Thyroid gland (tissue), 4 donors: Measurements from ENCODE around the gene OBSCN. TPM values are rescaled to one million over a fixed set of nuclear protein-coding genes. Genes with fewer than 3 reads are reported as not detected.

Source experiments
- DNase-seq, 2 donors: peaks; one replicate each; pipeline ENCODE4 v3.0.0-alpha.2; 2019
- H3K27ac ChIP-seq, 3 donors: fragments of 200-600 bp; sonication (generic); 1 replicate in 2 of 3; 2 replicates in 1 of 3; pipeline ENCODE4 v1.5.1; 2016 to 2019; ENCODE audit warnings: mild to moderate bottlenecking in 1 of 3, moderate library complexity in 1 of 3
- H3K27me3 ChIP-seq: fragments of 200-600 bp; sonication (generic); one replicate; pipeline ENCODE4 v1.5.1; 2019
- H3K36me3 ChIP-seq, 2 donors: fragments of 200-600 bp; sonication (generic); one replicate each; pipeline ENCODE4 v1.5.1; 2016 to 2019
- H3K4me1 ChIP-seq, 2 donors: fragments of 200-600 bp; sonication (generic); one replicate each; pipeline ENCODE4 v1.5.1; 2017 to 2019
- H3K4me3 ChIP-seq, 3 donors: fragments of 200-600 bp; sonication (generic); replicated peaks in 1 of 3; 1 replicate in 2 of 3; 2 replicates in 1 of 3; pipeline ENCODE4 v1.5.1; 2016; ENCODE audit warnings: mild to moderate bottlenecking in 1 of 3
- H3K9me3 ChIP-seq: fragments of 200-600 bp; sonication (generic); one replicate; pipeline ENCODE4 v1.5.1; 2017
- POLR2A ChIP-seq, 2 donors: fragments of 450-650 bp; IDR thresholded peaks; one replicate each; pipeline ENCODE4 v1.6.1; 2017; ENCODE audit warnings: antibody characterized with exemption in 2 of 2, mild to moderate bottlenecking in 2 of 2, moderate library complexity in 1 of 2
- WGBS, 2 donors: methylation state at CpG; one replicate each; pipeline ENCODE4 v1.1.5; 2017; 5-methylcytosine and 5-hydroxymethylcytosine counted together
- intact Hi-C: fragments of 100-400 bp; cut with DNase I; formaldehyde crosslinking; loops from one replicate; pipeline ENCODE4 v1.15.1; 2023
- total RNA-seq, 4 donors: library from RNA; depleted of rRNA; stranded (reverse); fragments of >200 nt; gene quantifications; one replicate each; pipeline ENCODE4 v1.2.3, GENCODE V29; 2016
- TF ChIP-seq, protein P1 (sequence below), 6 experiments: fragments of 200-600 bp in 3 of 6; fragments of 450-650 bp in 3 of 6; sonication (generic) in 3 of 6; IDR thresholded peaks; one replicate each; pipeline ENCODE4 v1.5.1; 2016 to 2019; ENCODE audit warnings: antibody characterized with exemption in 6 of 6, mild to moderate bottlenecking in 2 of 6, inconsistent platforms in 1 of 6, moderate library complexity in 1 of 6

The OBSCN gene
- total RNA-seq, 4 donors from 2014 or later = 24.0 to 35.1 (median 31.5) TPM

DNA sequence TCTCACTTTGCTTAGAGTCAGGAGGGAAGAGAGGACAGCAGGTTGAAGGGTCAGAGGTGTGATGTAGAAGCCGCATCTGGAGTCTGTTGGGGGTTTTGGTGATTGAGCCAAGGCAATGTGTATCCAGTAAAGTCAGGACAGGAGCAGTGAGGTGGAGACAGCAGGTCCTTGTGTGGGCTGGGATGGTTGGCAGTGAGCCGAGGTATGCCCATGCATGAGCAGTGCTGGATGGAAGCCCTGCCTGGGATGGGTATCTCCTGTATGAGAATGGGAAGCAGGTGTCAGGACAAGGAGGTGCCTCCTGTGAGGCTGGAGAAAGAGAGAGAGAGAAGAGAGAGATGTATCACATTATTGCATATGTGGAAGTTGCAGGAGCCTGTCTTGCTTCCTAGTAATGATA is 90.0 kb downstream of the OBSCN start:
- H3K9me3 ChIP-seq = no peaks in the 10 kb centered on the region
- H3K27me3 ChIP-seq = no peaks in the 10 kb centered on the region
- H3K27ac ChIP-seq = no peak overlapping the region
- no peaks in the 10 kb centered on the region for H3K4me1 ChIP-seq
- 84 to 97% methylated on average over 2 of the region's 2 CpGs for WGBS, 2 donors
- no peaks in the 10 kb centered on the region for H3K36me3 ChIP-seq
- intact Hi-C loops = no loop called here
- no peak overlapping the region for H3K4me3 ChIP-seq
- TF ChIP-seq POLR2A (IDR thresholded peaks at IDR 0.05) = no peak
- TF ChIP-seq, protein P1, sequence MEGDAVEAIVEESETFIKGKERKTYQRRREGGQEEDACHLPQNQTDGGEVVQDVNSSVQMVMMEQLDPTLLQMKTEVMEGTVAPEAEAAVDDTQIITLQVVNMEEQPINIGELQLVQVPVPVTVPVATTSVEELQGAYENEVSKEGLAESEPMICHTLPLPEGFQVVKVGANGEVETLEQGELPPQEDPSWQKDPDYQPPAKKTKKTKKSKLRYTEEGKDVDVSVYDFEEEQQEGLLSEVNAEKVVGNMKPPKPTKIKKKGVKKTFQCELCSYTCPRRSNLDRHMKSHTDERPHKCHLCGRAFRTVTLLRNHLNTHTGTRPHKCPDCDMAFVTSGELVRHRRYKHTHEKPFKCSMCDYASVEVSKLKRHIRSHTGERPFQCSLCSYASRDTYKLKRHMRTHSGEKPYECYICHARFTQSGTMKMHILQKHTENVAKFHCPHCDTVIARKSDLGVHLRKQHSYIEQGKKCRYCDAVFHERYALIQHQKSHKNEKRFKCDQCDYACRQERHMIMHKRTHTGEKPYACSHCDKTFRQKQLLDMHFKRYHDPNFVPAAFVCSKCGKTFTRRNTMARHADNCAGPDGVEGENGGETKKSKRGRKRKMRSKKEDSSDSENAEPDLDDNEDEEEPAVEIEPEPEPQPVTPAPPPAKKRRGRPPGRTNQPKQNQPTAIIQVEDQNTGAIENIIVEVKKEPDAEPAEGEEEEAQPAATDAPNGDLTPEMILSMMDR (IDR thresholded peaks at IDR 0.05) = no peak
- peak in 1 of 2 donors; percentile 32 for DNase-seq

GRCh38 chr1:228298471-228298870 is 90.6 kb downstream of the OBSCN start:
- intact Hi-C loops = no loop called here
- no peak for TF ChIP-seq POLR2A (IDR thresholded peaks at IDR 0.05)
- TF ChIP-seq, protein P1 (IDR thresholded peaks at IDR 0.05) = no peak
- 86 to 92% methylated on average over 6 of the region's 6 CpGs for WGBS, 2 donors
- no peak overlapping the region for H3K4me3 ChIP-seq
- no peaks in the 10 kb centered on the region for H3K4me1 ChIP-seq
- H3K27ac ChIP-seq = no peak overlapping the region
- no peak for DNase-seq
- no peaks in the 10 kb centered on the region for H3K9me3 ChIP-seq
- no peaks in the 10 kb centered on the region for H3K36me3 ChIP-seq
- no peaks in the 10 kb centered on the region for H3K27me3 ChIP-seq

DNA sequence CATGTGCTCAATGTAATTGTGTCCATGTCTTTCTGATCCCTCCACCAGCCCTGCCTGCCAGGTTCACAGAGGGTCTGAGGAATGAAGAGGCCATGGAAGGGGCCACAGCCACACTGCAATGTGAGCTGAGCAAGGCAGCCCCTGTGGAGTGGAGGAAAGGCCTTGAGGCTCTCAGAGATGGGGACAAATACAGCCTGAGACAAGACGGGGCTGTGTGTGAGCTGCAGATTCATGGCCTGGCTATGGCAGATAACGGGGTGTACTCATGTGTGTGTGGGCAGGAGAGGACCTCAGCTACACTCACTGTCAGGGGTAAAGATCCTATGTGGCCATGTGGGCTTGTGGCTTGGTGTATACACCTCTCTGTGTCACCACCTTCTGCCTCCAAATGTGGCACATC is 91.4 kb downstream of the OBSCN start:
- H3K9me3 ChIP-seq = no peaks in the 10 kb centered on the region
- 91 to 100% methylated on average over 2 of the region's 2 CpGs for WGBS, 2 donors
- no peak for DNase-seq
- H3K36me3 ChIP-seq = no peaks in the 10 kb centered on the region
- no peak overlapping the region for H3K27ac ChIP-seq
- H3K4me1 ChIP-seq = no peaks in the 10 kb centered on the region
- H3K27me3 ChIP-seq = no peaks in the 10 kb centered on the region
- intact Hi-C loops = no loop called here
- H3K4me3 ChIP-seq = no peak overlapping the region
- TF ChIP-seq POLR2A (IDR thresholded peaks at IDR 0.05) = no peak
- TF ChIP-seq, protein P1 (IDR thresholded peaks at IDR 0.05) = no peak

DNA sequence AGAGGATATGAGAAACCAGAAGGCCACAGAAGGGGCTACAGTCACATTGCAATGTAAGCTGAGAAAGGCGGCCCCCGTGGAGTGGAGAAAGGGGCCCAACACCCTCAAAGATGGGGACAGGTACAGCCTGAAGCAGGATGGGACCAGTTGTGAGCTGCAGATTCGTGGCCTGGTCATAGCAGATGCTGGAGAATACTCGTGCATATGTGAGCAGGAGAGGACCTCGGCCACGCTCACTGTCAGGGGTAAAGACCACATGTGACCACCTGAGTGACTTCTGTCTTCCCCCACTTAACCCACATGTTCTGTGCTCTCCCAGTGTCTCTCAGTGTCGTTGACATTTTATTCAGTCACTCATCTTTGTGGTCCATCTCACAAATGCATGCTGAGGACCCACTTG is 92.1 kb downstream of the OBSCN start:
- no peak for DNase-seq
- TF ChIP-seq, protein P1 (IDR thresholded peaks at IDR 0.05) = no peak
- TF ChIP-seq POLR2A (IDR thresholded peaks at IDR 0.05) = no peak
- no peak overlapping the region for H3K27ac ChIP-seq
- H3K4me3 ChIP-seq = no peak overlapping the region
- H3K27me3 ChIP-seq = no peaks in the 10 kb centered on the region
- WGBS, 2 donors = 96 to 97% methylated on average over 7 of the region's 7 CpGs
- no peaks in the 10 kb centered on the region for H3K36me3 ChIP-seq
- intact Hi-C loops = no loop called here
- H3K9me3 ChIP-seq = no peaks in the 10 kb centered on the region
- H3K4me1 ChIP-seq = no peaks in the 10 kb centered on the region

DNA sequence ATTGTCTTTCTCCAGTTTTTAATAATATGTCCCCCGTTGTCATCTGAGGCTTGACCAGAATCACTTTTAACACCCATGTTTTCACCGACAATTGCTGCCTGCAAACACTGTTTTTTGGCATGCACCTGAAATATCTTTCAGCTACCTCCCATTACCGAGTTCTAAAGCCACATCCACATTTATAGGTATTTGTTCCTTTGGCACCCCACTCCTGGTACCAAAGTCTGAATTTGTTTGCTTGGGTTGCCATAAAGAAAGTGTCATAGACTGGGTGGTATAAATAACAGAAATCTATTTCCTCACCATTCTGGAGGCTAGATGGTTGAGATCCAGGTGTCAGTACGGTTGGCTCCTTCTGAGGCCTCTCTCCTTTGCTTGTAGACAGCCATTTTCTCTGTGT is 94.2 kb downstream of the OBSCN start:
- Histone ChIP-seq H3K27me3 (no peaks in the 10 kb centered on the region), H3K4me1 (no peaks in the 10 kb centered on the region), H3K9me3 (no peaks in the 10 kb centered on the region), H3K4me3 (no peak overlapping the region), H3K36me3 (no peaks in the 10 kb centered on the region), H3K27ac (no peak overlapping the region)
- DNase-seq = no peak
- TF ChIP-seq, protein P1 (IDR thresholded peaks at IDR 0.05) = no peak
- no peak for TF ChIP-seq POLR2A (IDR thresholded peaks at IDR 0.05)
- 97 to 99% methylated on average over 4 of the region's 4 CpGs for WGBS, 2 donors
- intact Hi-C loops = no loop called here
